ENCODE data around the gene CLPTM1L. TPM values are rescaled to one million over a fixed set of nuclear protein-coding genes. Genes with fewer than 3 reads are reported as not detected.

Gene CLPTM1L
- total RNA-seq, 1 experiment from 2014 or later, result 127 TPM

- Mint-ChIP-seq H3K36me3 (ENCODE audit: insufficient read depth, unreplicated experiment) (no peaks in the 10 kb centered on the region), H3K4me1 (ENCODE audit: low read depth, unreplicated experiment) (no peaks in the 10 kb centered on the region), H3K27me3 (ENCODE audit: unreplicated experiment) (peaks cover 36% of the 10 kb centered on the region), H3K4me3 (ENCODE audit: low read depth, unreplicated experiment) (no peak overlapping the region), H3K27ac (ENCODE audit: unreplicated experiment) (no peak overlapping the region), H3K9me3 (ENCODE audit: low read depth, unreplicated experiment) (peaks cover 2% of the 10 kb centered on the region)
- intact Hi-C loops (cut with micrococcal nuclease; ENCODE audit: unreplicated experiment), result no loop called here
- no peak for DNase-seq
- BruUV-seq (replicated peaks), result no TSS peak
- CTCF ChIA-PET, result no interaction called here
- TF ChIP-seq CTCF (IDR thresholded peaks at IDR 0.05; ENCODE audit: unreplicated experiment), result no peak
Observed at GRCh38 chr5:1310118-1310517, 34.8 kb downstream of the CLPTM1L start.

GRCh38 chr5:1304033-1304432 lies 40.9 kb downstream of the CLPTM1L start:
- intact Hi-C loops (cut with micrococcal nuclease; ENCODE audit: unreplicated experiment), result no loop called here
- BruUV-seq (replicated peaks), result no TSS peak
- Mint-ChIP-seq H3K36me3 (ENCODE audit: insufficient read depth, unreplicated experiment) (no peaks in the 10 kb centered on the region), H3K4me1 (ENCODE audit: low read depth, unreplicated experiment) (no peaks in the 10 kb centered on the region), H3K27ac (ENCODE audit: unreplicated experiment) (no peak overlapping the region), H3K9me3 (ENCODE audit: low read depth, unreplicated experiment) (no peaks in the 10 kb centered on the region), H3K4me3 (ENCODE audit: low read depth, unreplicated experiment) (no peak overlapping the region), H3K27me3 (ENCODE audit: unreplicated experiment) (peaks cover 57% of the 10 kb centered on the region)
- no peak for DNase-seq
- CTCF ChIA-PET, result no interaction called here
- no peak for TF ChIP-seq CTCF (IDR thresholded peaks at IDR 0.05; ENCODE audit: unreplicated experiment)

GRCh38 chr5:1302258-1302657 lies 42.6 kb downstream of the CLPTM1L start:
- TF ChIP-seq CTCF (IDR thresholded peaks at IDR 0.05; ENCODE audit: unreplicated experiment), result no peak
- Mint-ChIP-seq H3K27me3 (ENCODE audit: unreplicated experiment) (peaks cover 56% of the 10 kb centered on the region), H3K27ac (ENCODE audit: unreplicated experiment) (no peak overlapping the region), H3K36me3 (ENCODE audit: insufficient read depth, unreplicated experiment) (no peaks in the 10 kb centered on the region), H3K4me3 (ENCODE audit: low read depth, unreplicated experiment) (no peak overlapping the region), H3K9me3 (ENCODE audit: low read depth, unreplicated experiment) (no peaks in the 10 kb centered on the region), H3K4me1 (ENCODE audit: low read depth, unreplicated experiment) (no peaks in the 10 kb centered on the region)
- BruUV-seq (replicated peaks), result no TSS peak
- CTCF ChIA-PET, result no interaction called here
- intact Hi-C loops (cut with micrococcal nuclease; ENCODE audit: unreplicated experiment), result no loop called here
- DNase-seq, result no peak

- Mint-ChIP-seq H3K9me3 (ENCODE audit: low read depth, unreplicated experiment) (no peaks in the 10 kb centered on the region), H3K4me1 (ENCODE audit: low read depth, unreplicated experiment) (no peaks in the 10 kb centered on the region), H3K27ac (ENCODE audit: unreplicated experiment) (no peak overlapping the region), H3K4me3 (ENCODE audit: low read depth, unreplicated experiment) (no peak overlapping the region), H3K27me3 (ENCODE audit: unreplicated experiment) (peaks cover 64% of the 10 kb centered on the region), H3K36me3 (ENCODE audit: insufficient read depth, unreplicated experiment) (no peaks in the 10 kb centered on the region)
- no peak for TF ChIP-seq CTCF (IDR thresholded peaks at IDR 0.05; ENCODE audit: unreplicated experiment)
- CTCF ChIA-PET, result no interaction called here
- DNase-seq, result no peak
- BruUV-seq (replicated peaks), result no TSS peak
- intact Hi-C loops (cut with micrococcal nuclease; ENCODE audit: unreplicated experiment), result no loop called here
Observed at GRCh38 chr5:1300581-1301083, 44.3 kb downstream of the CLPTM1L start.

All from Calu3 (cell line).